GM18907 (cell line): ENCODE measurements around the gene AK1.

Source experiments
- ATAC-seq: cut with Tn5 transposase; IDR thresholded peaks from one replicate; pipeline ENCODE4 v1.9.1; 2021; ENCODE audit warnings: mild to moderate bottlenecking, moderate library complexity; ENCODE audit not compliant: unreplicated experiment

AK1 gene

DNA sequence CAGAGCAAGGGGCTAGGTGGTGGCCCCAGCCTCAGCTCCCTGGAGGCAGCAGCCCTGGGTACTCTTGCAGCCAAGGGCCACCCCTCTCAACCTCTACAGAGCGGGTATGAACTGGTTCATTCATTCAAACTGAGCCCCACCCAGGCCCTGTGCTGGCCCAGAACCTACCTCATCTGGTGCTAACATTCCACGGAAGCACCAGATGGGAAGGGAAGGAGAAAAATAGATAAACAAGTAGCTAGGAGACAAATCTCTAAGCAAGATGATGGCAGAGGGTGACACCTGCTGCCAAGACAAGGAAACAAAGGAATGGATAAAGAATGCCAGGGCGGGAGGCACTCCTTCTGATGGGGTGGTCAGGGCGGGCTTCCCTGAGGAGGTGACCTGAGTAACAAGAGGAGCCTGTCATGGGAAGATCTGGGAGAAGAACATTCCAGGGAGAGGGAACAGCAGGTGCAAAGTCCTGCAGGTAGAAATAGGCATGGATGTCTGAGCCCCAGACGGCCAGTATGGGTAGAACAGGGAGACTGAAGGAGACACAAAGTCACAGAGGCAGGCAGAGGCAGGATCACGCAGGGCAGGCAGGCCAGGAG, 33.2 kb upstream of the AK1 start:
- ATAC-seq, result no peak

DNA sequence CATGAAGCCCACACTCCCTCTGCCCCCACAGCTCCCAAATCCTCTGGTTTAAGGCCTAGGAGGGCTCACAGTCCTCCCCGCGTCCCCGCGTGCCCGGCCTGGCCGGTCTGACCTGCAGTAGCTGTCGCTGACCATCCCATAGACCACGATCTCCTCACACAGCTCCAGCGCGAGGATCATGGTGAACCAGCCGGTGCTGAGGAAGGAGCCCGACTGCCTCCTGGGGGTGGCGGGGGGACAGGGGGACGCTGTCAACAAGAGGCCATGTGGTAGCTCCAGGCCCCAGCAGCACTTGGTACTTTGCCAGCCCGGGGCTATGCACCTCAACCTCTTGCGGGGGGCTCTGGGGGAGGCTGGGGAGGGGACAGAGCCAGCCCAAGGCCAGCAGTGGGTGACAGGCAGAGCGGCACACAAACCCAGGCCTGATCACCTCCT, 32.4 kb upstream of the AK1 start:
- ATAC-seq, result no peak

DNA sequence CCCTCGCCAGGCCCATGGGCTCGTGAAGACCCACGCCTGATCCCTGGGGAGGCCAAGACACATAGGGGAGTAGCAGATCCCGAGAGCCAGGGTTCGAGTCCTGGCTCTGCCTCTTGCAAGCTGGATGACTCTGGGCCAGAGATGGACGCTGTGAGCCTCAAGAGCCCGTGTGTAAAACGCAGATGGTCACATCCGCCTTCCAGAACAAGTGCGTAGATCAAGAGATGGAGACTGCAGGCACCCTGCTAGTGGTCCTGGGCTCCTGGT, 31.1 kb upstream of the AK1 start:
- ATAC-seq, result no peak

DNA sequence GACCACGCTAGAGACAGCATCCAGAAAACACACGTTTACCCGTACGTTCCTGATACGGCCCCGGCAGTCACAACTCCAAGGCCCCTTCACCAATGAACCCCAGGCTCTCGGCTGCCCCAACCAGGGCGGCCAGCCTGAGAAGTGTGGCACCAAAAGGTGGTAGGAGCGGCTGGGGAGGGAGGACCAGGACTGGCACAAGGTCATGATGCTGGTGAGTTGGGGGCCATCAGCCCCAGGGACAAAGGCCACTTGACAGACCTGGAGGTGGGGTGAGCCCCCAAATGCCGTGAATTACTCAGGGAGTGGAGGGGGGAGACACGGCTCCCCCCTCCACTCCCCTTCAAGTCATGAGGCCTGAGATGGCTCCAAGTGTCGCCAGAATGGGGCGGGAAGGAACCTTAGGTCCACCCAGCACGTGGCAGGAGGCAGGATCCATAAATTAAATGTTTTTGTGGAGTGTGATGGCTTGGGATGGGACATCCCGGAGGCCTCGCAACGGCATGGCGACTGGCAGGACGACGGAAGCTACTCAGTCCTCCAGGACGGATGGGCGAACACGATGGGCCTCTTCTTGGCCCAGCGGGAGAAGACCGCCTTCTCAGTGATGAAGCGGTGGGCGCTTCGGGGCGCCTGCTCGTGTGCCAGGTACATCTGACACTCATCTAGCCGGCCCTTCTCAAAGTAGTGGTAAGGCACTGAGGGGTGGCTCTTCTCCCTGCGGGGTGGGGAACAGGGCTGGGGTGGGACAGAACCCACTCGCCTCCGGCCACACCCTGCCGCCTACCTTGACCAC, 30.6 kb upstream of the AK1 start:
- no peak for ATAC-seq

DNA sequence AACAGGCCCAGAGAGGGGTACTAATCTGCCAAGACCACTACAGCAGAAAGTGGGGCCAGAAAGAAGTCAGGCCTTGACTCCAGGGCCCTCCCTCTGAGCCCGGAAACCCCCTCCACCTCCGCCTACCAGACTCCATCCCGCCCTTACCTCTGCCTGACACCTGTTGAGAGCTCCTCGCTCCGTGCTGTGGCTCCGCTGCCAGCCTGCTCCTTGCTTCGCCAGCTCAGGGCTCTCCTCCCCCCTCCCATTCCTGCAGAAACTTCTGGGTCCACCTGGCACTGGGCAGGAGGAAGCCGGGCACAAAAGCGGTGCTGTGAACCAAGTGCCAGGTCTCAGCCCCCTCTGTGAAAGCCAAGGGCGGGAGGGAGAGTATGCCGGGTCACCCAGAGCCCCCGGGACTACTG, 28.3 kb upstream of the AK1 start:
- peak; percentile 27 for ATAC-seq

DNA sequence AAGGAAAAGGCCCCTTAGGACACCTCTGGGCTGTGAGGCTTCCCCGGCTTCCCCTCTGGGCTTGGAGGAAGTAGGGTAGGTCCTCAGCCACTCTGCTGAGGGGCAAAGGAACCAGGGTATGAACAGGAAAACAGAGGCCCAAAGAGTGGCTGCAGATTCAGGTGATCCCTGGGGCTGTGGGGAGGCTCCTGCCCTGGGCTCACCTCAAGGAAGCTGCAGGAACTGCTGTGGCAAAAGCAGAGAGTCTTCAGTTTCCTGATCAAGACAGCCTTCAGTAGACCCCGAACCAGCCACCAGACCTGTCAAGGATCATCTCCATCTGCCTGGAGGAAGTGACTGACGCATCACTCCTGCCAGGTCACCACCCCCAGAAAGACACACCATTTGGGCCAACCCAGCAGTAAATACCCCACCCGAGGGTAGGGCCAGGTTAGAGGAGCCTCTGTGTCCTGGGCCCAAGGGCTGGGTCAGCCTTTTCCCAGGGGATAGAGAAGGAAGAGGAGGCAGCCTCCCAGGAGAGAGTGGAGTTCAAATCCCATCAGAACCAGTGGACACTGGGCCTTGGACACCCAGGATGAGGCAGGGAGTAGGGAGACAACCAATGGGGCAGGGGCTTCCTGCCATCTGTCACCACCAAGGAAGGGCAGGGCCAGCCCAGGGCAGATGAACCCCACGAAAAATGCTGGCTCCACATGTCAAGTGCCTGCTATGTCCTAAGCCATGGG, 27.7 kb upstream of the AK1 start:
- ATAC-seq, result no peak

DNA sequence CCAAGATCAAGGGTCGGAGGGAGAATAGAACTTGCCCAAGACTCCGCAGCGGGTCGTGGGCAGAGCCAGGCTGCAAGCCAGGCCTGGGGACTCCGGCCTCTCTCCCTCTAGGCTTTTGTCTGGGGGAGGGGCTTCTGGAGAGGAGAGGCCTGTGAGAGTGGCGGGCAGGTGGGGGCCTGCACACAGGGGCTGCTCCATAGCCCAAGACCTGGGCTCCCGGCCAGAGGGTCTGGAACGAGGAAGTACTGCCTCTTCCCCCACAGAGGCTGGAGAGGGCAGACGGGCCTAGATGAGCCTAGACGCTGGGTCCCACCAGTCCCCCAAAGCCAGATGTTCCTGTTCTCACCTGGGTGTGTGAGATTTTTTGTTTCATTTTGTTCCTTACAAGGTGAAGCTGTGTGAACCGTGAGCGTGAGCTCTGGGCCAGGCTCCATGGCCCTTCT, 27.1 kb upstream of the AK1 start:
- no peak for ATAC-seq

DNA sequence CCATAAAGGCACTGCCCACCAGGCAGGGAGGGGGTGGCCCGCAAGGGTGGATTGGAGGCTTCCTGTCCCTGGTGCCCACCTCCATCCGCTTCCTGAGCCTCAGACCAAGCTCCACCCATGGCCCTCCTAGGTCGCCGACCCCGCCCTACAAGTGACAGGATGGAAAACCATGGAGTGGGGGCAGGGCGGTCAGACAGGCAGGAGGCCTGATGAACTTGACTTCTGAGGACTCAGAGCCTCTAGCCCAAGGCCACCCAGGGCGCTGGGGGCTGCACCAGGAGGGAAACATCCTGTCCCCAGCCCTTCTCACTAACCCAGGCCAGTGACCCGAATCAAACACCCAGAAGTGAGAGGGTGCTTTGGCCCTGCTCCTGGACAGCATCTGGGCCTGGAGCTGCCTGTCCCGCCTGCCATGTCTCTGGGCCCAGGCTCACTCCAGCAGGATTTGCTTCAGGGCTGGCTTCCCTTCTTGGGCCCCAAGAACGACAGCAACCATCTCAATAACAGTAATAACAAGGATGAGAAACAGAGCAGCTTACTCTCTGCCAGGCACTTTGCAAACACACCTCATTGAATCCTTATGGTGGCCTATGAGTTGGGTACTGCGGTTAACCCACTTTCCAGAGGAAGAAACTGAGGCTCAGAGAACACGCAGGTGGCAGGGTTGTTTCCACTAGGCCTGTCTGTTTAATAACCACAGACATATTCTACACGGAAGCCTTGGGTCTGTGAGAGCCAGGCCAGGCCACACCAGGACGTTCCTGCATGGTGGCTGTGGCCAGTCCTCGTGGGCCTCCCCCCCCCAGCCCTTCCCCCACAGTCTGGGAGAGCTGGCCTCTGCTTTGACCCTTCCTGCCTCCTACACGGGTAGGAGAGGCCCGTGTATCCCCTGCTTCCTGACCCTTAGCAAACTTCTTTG, 26.3 kb upstream of the AK1 start:
- peak; percentile 31 for ATAC-seq

DNA sequence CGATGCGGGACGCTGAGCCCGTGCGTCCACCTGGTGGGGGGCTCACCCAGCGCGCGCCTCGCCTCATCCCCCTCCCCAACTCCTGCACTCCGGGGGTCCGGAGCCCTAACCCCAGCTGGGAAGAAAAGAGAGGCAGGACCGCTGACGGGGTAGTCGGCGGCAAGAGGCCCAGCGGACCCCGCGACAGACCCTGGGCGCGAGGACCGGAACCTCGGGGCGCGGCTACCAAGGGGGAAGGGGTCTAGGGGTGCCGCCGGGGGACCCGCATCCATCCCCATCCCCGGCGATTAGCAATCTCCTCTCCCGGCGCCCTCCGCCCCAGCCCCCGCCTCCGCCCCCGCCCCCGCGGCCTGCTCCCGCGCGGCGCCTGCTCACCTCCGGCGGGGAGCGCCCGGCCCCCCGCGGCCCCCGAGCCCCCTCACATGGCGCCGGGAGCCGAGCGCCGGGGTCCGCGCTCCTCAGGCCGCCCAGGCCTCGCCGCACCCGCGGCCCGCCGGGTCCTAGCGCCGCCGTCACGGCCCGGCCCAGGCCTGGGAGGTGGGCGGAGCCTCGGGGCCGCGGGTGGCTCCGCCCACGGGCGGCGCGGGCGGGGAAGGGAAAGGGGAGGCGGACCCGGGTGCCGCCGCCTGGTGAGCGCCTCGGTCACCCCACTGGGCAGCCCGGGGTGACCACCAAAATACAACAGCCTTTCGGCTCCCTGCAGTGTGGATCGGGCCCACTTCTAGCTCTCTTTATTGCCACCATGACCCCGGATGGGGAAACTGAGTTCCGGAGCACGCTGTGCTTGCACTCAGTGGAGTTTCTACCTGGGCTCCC, 21.9 kb upstream of the AK1 start, which contains the start of gene ST6GALNAC6:
ST6GALNAC6 (minus strand) TSS at position 476 of the 816 bp plus-strand sequence. CDS start 1,622 bp downstream, outside the sequence.
- peak; percentile 43 for ATAC-seq

DNA sequence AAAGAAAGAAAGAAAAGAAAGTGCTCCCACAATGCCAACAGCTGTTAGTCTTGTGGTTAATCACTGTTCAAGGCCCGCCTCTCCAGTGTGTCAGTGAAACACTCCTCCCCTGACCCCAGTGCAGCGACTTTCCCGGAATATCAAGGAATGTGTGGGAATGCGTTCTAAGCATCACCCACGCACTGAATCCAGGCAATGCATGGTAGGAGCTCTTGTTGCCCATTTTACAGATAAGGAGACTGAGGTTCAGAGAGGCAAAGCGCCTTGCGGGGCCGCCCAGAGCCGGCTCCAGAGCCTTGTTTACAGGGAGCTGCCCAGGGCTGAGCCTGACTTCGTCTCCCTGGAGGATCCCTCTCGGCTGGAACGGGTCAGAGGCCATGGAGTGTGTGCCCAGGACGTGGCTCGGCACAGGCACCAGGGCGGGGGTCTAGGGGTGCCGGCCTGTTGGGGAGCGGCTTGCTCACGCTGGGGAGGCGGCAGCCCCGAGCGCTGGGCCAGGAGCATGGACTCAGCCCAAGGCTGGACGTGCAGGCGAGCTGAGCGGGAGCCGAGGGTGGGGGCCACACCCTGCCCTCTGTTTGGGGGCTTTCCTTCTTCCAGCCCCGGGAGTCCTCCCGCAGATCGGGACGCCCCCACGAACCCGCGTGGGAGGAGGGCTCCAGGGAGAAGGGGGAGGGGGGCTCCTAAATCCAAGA, 21.1 kb upstream of the AK1 start:
- ATAC-seq, result no peak

DNA sequence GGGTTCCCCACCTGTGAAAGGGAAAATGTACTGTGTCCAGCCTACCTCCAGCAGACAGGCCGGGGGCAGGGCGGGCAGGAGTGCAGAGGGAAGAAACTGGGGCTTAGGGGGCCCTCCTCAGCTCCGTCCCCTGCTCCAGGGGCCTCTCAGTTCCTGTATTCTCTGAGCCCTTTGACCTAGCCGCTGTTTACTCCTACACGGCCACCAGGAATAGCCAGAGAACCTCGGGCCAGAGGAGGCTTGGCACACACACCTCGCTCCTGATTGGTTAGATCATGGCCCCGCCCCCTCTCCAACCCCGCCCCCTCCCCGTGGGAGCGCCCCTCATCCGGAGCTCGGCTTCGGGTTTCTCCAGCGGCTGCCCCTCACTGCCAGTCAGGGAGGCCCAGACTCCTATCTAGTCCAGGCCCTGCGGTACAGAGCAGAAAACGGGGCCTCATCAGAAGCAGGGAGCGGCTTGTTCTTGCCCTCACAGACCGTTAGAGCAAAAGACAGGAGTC, 19.8 kb upstream of the AK1 start:
- no peak for ATAC-seq

DNA sequence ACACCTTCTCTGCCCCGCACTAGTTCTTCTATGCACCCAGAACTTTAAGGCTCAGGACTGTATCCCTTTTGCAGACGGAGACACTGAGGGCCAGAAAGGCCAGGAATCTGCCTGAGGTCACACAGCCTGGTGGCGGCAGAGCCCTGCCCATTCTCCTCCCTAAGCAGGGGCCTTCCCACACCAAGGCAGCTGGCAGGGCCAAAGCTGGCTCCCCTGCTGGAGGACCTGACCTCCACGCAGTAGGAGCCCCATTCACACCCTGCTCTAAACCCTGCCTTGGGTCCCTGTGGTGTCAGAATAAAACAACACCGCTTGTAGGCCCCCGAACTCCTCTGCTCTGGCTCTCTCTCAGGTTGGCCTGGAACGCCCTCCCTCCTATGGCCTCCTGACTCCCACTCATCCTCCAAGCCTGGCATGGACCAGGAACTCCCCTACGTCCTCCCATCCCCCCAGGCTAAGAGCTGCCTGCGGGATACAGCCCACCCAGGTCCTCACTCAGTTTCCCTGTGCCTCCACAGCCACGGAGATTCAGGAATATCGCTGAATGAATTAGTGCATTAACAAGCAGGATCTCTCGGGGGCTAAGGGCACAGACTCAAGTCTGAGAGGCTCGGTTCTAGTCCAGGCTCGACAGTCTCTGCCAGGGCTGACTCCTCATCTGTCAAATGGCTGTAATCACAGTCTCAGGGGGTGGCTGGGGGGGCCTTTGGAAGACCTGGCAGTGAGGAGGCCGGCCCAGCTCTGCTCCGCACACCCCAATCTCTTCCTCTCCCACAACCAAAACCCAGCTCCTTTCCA, 19.1 kb upstream of the AK1 start:
- no peak for ATAC-seq

DNA sequence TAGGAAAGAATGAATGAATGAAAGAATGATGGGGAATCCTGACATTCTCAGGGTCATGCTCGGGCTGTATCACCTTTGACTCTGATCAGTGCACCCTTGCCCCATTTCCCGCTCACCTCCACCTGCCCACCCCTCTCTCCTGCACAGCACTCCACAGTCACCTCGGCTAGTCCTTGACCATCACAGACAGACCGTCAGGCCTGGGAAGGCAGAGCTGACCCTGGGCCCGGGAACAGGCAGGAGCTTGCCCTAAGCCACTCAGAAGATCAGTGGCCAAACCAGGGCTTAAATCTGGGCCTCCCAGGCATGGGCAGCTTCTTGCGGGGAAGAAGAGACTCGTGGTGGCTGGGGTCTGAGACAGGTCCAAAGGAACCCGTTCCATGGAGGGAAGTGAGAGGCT, 18.3 kb upstream of the AK1 start:
- ATAC-seq, result no peak

DNA sequence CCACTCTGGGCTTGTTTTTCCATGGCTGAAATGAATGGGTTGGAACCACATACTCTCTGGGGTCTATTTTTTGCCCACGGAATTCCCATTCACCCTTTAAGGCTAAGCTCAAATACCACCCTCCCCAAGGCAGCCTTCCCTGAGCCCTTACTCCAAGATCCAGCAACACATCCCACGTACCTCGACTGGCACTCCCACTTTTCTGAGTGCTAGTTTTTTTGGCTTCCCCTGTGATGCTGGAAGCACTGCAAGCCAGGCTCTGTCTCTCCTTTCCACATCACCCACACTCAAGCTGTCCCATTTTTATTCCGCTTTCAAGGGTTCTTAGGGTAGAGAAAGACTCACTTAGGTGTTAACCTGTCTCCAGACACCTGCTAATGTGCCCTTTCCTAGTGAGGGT, 15.9 kb upstream of the AK1 start:
- ATAC-seq, result no peak

DNA sequence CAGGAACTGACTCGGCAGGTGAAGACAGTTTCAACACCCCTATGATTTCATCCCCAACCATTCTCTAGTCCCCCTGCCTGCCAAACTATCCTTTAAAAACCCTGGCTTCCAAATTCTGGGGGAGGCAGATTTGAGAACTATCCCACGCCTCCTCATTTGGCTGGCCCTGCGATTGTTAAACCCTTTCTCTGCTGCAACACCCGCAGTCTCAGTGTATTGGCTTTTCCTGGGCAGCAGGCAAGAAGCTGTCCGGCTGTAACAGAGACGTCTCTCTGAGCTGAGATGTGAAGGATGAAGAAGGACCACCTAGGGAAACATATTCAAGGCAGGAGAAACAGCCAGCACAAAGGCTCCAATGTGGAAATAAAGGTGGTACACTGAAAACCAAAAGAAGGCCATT, 15.4 kb upstream of the AK1 start:
- ATAC-seq, result no peak

DNA sequence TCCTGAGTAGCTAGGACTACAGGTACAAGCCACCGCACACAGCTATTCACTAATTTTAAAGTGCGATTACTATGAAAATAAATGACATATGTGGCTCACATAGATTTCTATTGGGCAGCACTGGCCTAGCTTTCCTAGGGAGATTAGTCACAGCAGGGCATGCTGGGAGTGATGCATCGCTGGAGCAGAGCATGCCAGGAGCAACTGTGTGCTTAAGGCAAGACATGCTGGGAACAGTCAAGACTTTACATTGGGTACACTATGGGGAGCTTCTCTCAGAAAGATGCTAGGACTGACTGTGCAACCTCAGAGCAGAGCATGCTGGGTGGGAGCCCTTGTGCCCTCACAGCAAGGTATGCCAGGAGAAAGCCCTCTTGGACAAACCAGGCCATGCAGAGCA, 12.6 kb upstream of the AK1 start:
- no peak for ATAC-seq

DNA sequence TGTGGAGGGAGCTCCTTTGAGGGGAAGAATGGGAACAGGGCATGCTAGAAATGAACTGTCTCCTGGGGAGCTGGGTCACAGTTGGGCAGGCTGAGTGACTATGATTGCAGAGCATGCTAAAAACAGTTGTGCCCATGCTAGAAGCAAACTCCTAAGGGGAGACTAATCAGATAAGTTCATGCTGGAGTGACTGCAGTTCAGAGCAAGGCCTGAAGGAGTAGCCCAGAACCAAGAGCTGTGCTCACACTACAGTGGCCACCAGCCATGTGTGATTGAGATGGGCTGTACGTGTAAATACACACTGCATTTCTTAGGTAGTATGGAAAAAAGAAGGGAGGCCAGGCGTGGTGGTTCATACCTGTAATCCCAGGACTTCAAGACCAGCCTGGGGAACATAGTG, 10.3 kb upstream of the AK1 start:
- no peak for ATAC-seq

DNA sequence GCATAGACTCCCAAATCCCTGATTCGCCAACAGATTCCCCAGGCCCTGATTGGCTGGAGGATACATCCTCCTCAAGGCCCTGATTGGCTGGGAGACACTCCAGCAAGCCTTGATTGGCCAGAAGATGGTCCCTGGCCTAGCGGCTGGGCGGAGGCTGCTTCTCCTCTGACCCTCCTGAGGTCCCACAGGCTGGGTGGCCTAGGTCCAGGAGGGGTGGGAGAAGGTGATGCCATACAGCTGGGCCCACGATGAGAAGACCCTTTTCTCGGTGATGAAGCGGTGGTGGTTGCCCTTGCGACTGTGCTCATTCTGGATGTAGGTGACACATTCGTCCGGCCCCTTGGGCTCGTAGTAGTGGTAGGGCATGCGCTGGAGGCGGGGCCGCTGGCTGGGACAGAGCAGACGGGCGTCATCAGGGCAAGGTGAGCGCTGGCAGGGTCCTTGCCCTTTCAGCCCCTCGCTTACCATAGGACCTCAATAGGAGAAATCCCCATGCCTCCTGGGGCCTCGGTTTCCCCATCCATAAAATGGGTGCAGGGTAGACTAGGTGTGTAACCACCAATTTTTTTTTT, 9.0 kb upstream of the AK1 start:
- no peak for ATAC-seq
